Measurements from ENCODE around the gene ZNF574.

Gene ZNF574

GRCh38 chr19:42079886-42080763, 4.2 kb downstream of the ZNF574 start:
- no peak for DNase-seq (ENCODE audit: low read depth in 2 of 2)

- DNase-seq (ENCODE audit: low read depth in 2 of 2), result no peak
Measured at GRCh38 chr19:42080764-42081375, 4.9 kb downstream of the ZNF574 start.

GRCh38 chr19:42081584-42082203, 5.7 kb downstream of the ZNF574 start:
- no peak for DNase-seq (ENCODE audit: low read depth in 2 of 2)

GRCh38 chr19:42083537-42083936, 7.6 kb downstream of the ZNF574 start:
- no peak for DNase-seq (ENCODE audit: low read depth in 2 of 2)

- DNase-seq (ENCODE audit: low read depth in 2 of 2), result no peak
Measured at GRCh38 chr19:42086188-42086736, 10.3 kb downstream of the ZNF574 start.

GRCh38 chr19:42086770-42087550, 11.0 kb downstream of the ZNF574 start:
- DNase-seq (ENCODE audit: low read depth in 2 of 2), result no peak

GRCh38 chr19:42088471-42089190, 12.7 kb downstream of the ZNF574 start:
- DNase-seq (ENCODE audit: low read depth in 2 of 2), result no peak

GRCh38 chr19:42089191-42089750, 13.3 kb downstream of the ZNF574 start:
- DNase-seq (ENCODE audit: low read depth in 2 of 2), result no peak

- no peak for DNase-seq (ENCODE audit: low read depth in 2 of 2)
Measured at GRCh38 chr19:42089772-42090171, 13.8 kb downstream of the ZNF574 start.

- DNase-seq (ENCODE audit: low read depth in 2 of 2), result no peak
Measured at GRCh38 chr19:42090672-42091071, 14.7 kb downstream of the ZNF574 start.

GRCh38 chr19:42091300-42091699, 15.3 kb downstream of the ZNF574 start:
- DNase-seq (ENCODE audit: low read depth in 2 of 2), result no peak

- DNase-seq (ENCODE audit: low read depth in 2 of 2), result no peak
Measured at GRCh38 chr19:42091742-42092141, 15.8 kb downstream of the ZNF574 start.

GRCh38 chr19:42092350-42092749, 16.4 kb downstream of the ZNF574 start:
- no peak for DNase-seq (ENCODE audit: low read depth in 2 of 2)

GRCh38 chr19:42093505-42093904, 17.5 kb downstream of the ZNF574 start:
- no peak for DNase-seq (ENCODE audit: low read depth in 2 of 2)

GRCh38 chr19:42093926-42094325, 18.0 kb downstream of the ZNF574 start:
- DNase-seq (ENCODE audit: low read depth in 2 of 2), result no peak

GRCh38 chr19:42095142-42095813, 19.3 kb downstream of the ZNF574 start:
- DNase-seq (ENCODE audit: low read depth in 2 of 2), result no peak

- DNase-seq (ENCODE audit: low read depth in 2 of 2), result no peak
Measured at GRCh38 chr19:42095814-42096230, 19.9 kb downstream of the ZNF574 start.

GRCh38 chr19:42096255-42096837, 20.4 kb downstream of the ZNF574 start:
- DNase-seq (ENCODE audit: low read depth in 2 of 2), result no peak

GRCh38 chr19:42097461-42097860, 21.5 kb downstream of the ZNF574 start:
- no peak for DNase-seq (ENCODE audit: low read depth in 2 of 2)

- no peak for DNase-seq (ENCODE audit: low read depth in 2 of 2)
Measured at GRCh38 chr19:42098781-42099180, 22.8 kb downstream of the ZNF574 start.

All from stimulated activated CD8-positive, alpha-beta memory T cell treated with anti-CD3 and anti-CD28 coated beads, Interleukin-2, amount 100 ng/mL, for 1 hour (primary cell).